Esophagus muscularis mucosa (tissue), 2 donors: ENCODE data around the gene CDC14B.

Source experiments
- POLR2A ChIP-seq: fragments of 450-650 bp; IDR thresholded peaks from one replicate; pipeline ENCODE4 v1.6.1; 2017; ENCODE audit warnings: antibody characterized with exemption, moderate library complexity, mild to moderate bottlenecking, low read depth
- POLR2AphosphoS5 ChIP-seq, 2 donors: sonication (generic); formaldehyde crosslinking; IDR thresholded peaks; one replicate each; pipeline ENCODE4 v1.6.1; 2017; ENCODE audit warnings: antibody characterized with exemption in 2 of 2

DNA sequence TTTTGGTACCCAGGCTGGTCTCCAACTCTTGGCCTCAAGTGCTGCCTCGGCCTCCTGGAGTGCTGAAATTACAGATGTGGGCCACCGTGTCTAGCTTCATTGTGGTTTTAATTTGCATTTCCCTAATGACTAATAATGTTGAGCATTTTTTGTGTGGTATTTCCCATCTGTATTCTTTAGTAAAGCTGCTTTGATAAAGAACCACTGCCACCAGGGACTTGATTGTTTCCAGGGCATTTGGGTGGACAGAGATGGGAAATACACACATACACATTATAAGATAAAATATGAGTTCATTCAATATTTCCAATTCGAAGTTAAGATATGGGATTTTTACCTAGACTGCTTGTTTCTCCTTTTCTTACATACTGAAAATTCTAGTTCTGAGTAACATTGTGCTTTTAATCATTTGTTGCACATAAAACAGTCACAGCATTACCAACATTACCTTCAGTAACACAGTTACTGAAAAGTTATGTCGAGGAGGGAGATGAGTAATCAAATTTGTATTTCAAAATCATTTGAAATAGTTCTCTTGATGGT, 140.7 kb downstream of the CDC14B start:
- TF ChIP-seq POLR2A = no peak
- no peak for TF ChIP-seq POLR2AphosphoS5 (IDR thresholded peaks at IDR 0.05)
